H1 (cell line): ENCODE results near the gene ARL3. TPM values are rescaled to one million over a fixed set of nuclear protein-coding genes. Genes with fewer than 3 reads are reported as not detected.

Source experiments
- CTCF ChIA-PET: fragments of 300-600 bp; sonication (Branson Sonifier 250); formaldehyde crosslinking; loops from one replicate; lab custom pipeline; 2021; ENCODE audit not compliant: partially characterized antibody; lab: Charles Lee
- POLR2A ChIA-PET: fragments of 300-600 bp; sonication (Branson Sonifier 250); formaldehyde crosslinking; loops from one replicate; lab custom pipeline; 2021; ENCODE audit warnings: inconsistent platforms; ENCODE audit not compliant: partially characterized antibody; lab: Charles Lee
- DNase-seq, 2 experiments: peaks; one replicate each; pipeline versions ENCODE4 v3.0.0 to v3.0.0-alpha.2; 2010 to 2022; ENCODE audit warnings: low spot score in 2 of 2, low read depth in 1 of 2, mixed read lengths in 1 of 2
- FAIRE-seq: peaks from 2 replicates; lab custom pipeline; 2011; peaks lifted over from hg19 to GRCh38; lab: Jason Lieb, UNC
- H2AFZ ChIP-seq: 2 replicates; pipeline ENCODE4 v1.8.1; 2012; ENCODE audit warnings: low read length, inconsistent platforms
- H2AK5ac ChIP-seq: 2 replicates; pipeline ENCODE4 v1.6.1; 2013; ENCODE audit warnings: low read depth, low read length
- H2BK120ac ChIP-seq: replicated peaks from 2 replicates; pipeline ENCODE3; 2013; ENCODE audit warnings: low read depth, low read length, inconsistent platforms
- H2BK12ac ChIP-seq: 2 replicates; pipeline ENCODE4 v1.6.1; 2013; ENCODE audit warnings: low read depth, low read length
- H2BK15ac ChIP-seq: 2 replicates; pipeline ENCODE4 v1.6.1; 2013; ENCODE audit warnings: low read length
- H2BK20ac ChIP-seq: 2 replicates; pipeline ENCODE4 v1.6.1; 2013; ENCODE audit warnings: low read length
- H2BK5ac ChIP-seq: 2 replicates; pipeline ENCODE4 v1.6.1; 2013; ENCODE audit warnings: low read depth, low read length
- H3K14ac ChIP-seq: 2 replicates; pipeline ENCODE4 v1.6.1; 2013; ENCODE audit warnings: inconsistent platforms; ENCODE audit not compliant: insufficient read length
- H3K18ac ChIP-seq: 2 replicates; pipeline ENCODE4 v1.6.1; 2013; ENCODE audit warnings: low read length; ENCODE audit errors: extremely low read depth
- H3K23ac ChIP-seq: 2 replicates; pipeline ENCODE4 v1.6.1; 2013; ENCODE audit warnings: inconsistent platforms; ENCODE audit not compliant: insufficient read length
- H3K23me2 ChIP-seq: 2 replicates; pipeline ENCODE4 v1.6.1; 2013; ENCODE audit warnings: low read depth, low read length
- H3K27ac ChIP-seq: 2 replicates; pipeline ENCODE4 v1.6.1; 2011; ENCODE audit warnings: low read depth, low read length, inconsistent platforms
- H3K27me3 ChIP-seq, 4 experiments: replicated peaks in 1 of 4; 1 replicate in 1 of 4; 2 replicates in 3 of 4; pipeline versions ENCODE4 v1.6.1 to v1.8.1; 2011 to 2013; ENCODE audit warnings: low read length in 3 of 4, mild to moderate bottlenecking in 3 of 4, inconsistent platforms in 2 of 4, mixed read lengths in 2 of 4, moderate library complexity in 1 of 4; ENCODE audit not compliant: control insufficient read depth in 3 of 4, insufficient read depth in 3 of 4; ENCODE audit errors: extremely low read depth in 1 of 4
- H3K36me3 ChIP-seq, 4 experiments: 2 replicates each; pipeline versions ENCODE4 v1.6.1 to v1.8.1; 2011 to 2013; ENCODE audit warnings: mild to moderate bottlenecking in 4 of 4, low read length in 3 of 4, moderate library complexity in 2 of 4, control low read depth in 1 of 4, inconsistent platforms in 1 of 4; ENCODE audit not compliant: insufficient read depth in 4 of 4, control insufficient read depth in 2 of 4
- H3K4ac ChIP-seq: replicated peaks from 2 replicates; pipeline ENCODE3; 2013; ENCODE audit warnings: low read length, low read depth, mixed read lengths, inconsistent platforms; ENCODE audit not compliant: insufficient read length
- H3K4me1 ChIP-seq, 4 experiments: replicated peaks in 1 of 4; 1 replicate in 1 of 4; 2 replicates in 3 of 4; pipeline versions ENCODE4 v1.6.1 to v1.8.1; 2011 to 2013; ENCODE audit warnings: low read length in 3 of 4, inconsistent platforms in 2 of 4, mixed read lengths in 1 of 4; ENCODE audit not compliant: insufficient read depth in 4 of 4, control insufficient read depth in 3 of 4
- H3K4me2 ChIP-seq, 2 experiments: 2 replicates each; pipeline versions ENCODE4 v1.6.1 to v1.8.1; 2011 to 2013; ENCODE audit warnings: low read depth in 2 of 2, low read length in 2 of 2, control low read depth in 1 of 2, inconsistent platforms in 1 of 2, mild to moderate bottlenecking in 1 of 2; ENCODE audit not compliant: insufficient read depth in 1 of 2
- H3K4me3 ChIP-seq, 4 experiments: fragments of 200-600, 300-600 bp in 1 of 4; sonication (generic), shearing (Covaris generic), sonication (Bioruptor Twin) in 1 of 4; 2 replicates each; pipeline versions ENCODE4 v1.5.1 to v1.8.1; 2011 to 2016; ENCODE audit warnings: low read length in 4 of 4, low read depth in 3 of 4, control low read depth in 2 of 4, inconsistent platforms in 2 of 4, mild to moderate bottlenecking in 2 of 4, mixed read lengths in 1 of 4, moderate library complexity in 1 of 4; ENCODE audit not compliant: insufficient read depth in 2 of 4; ENCODE audit errors: extremely low read depth in 1 of 4
- H3K56ac ChIP-seq: replicated peaks from 2 replicates; pipeline ENCODE3; 2013; ENCODE audit warnings: low read depth, mild to moderate bottlenecking, mixed read lengths, low read length, inconsistent platforms; ENCODE audit not compliant: insufficient read length
- H3K79me1 ChIP-seq: 2 replicates; pipeline ENCODE4 v1.6.1; 2013; ENCODE audit warnings: low read depth, low read length, control low read depth
- H3K79me2 ChIP-seq, 2 experiments: 2 replicates each; pipeline versions ENCODE4 v1.6.1 to v1.8.1; 2012 to 2013; ENCODE audit warnings: low read length in 2 of 2, mild to moderate bottlenecking in 2 of 2, inconsistent platforms in 1 of 2; ENCODE audit not compliant: insufficient read depth in 2 of 2, control insufficient read depth in 1 of 2
- H3K9ac ChIP-seq, 4 experiments: replicated peaks in 1 of 4; 1 replicate in 1 of 4; 2 replicates in 3 of 4; pipeline versions ENCODE4 v1.6.1 to v1.8.1; 2011 to 2013; ENCODE audit warnings: low read depth in 3 of 4, low read length in 3 of 4, control low read depth in 2 of 4, mild to moderate bottlenecking in 2 of 4, moderate library complexity in 2 of 4, inconsistent platforms in 1 of 4; ENCODE audit errors: extremely low read depth in 1 of 4
- H3K9me3 ChIP-seq, 2 experiments: 2 replicates each; pipeline versions ENCODE4 v1.6.1 to v1.8.1; 2012 to 2013; ENCODE audit warnings: mild to moderate bottlenecking in 2 of 2, moderate library complexity in 2 of 2, control low read depth in 1 of 2, inconsistent platforms in 1 of 2, low read depth in 1 of 2, low read length in 1 of 2, mixed read lengths in 1 of 2; ENCODE audit not compliant: insufficient read depth in 2 of 2
- H4K20me1 ChIP-seq, 2 experiments: replicated peaks in 1 of 2; 2 replicates each; pipeline versions ENCODE3 to v1.8.1; 2011 to 2013; ENCODE audit warnings: inconsistent platforms in 2 of 2, low read length in 2 of 2, mild to moderate bottlenecking in 1 of 2; ENCODE audit not compliant: insufficient read depth in 2 of 2, control insufficient read depth in 1 of 2
- H4K5ac ChIP-seq: 2 replicates; pipeline ENCODE4 v1.6.1; 2013; ENCODE audit warnings: low read length, low read depth, mixed read lengths, inconsistent platforms; ENCODE audit not compliant: insufficient read length
- H4K8ac ChIP-seq: 2 replicates; pipeline ENCODE4 v1.8.0; 2013; ENCODE audit warnings: mild to moderate bottlenecking, moderate library complexity, low read length, inconsistent platforms; ENCODE audit not compliant: insufficient read depth; ENCODE audit errors: extremely low read depth
- H4K91ac ChIP-seq: replicated peaks from 2 replicates; pipeline ENCODE3; 2013; ENCODE audit warnings: low read length, mixed read lengths, inconsistent platforms; ENCODE audit not compliant: insufficient read length
- BRCA1 ChIP-seq: IDR thresholded peaks from 2 replicates; pipeline ENCODE4 v1.6.1; 2012; ENCODE audit warnings: low read depth, low read length, improper control_type of control experiment
- E2F6 ChIP-seq: IDR thresholded peaks from 2 replicates; pipeline ENCODE4 v1.6.1; 2012; ENCODE audit warnings: inconsistent platforms
- EZH2 ChIP-seq: fragments of 200-600 bp; sonication (generic); IDR thresholded peaks from 2 replicates; pipeline ENCODE4 v1.7.1; 2012; ENCODE audit warnings: low read depth, mild to moderate bottlenecking, moderate library complexity, low read length, inconsistent platforms; ENCODE audit not compliant: severe bottlenecking
- GABPA ChIP-seq: IDR thresholded peaks from 2 replicates; pipeline ENCODE4 v1.6.1; 2011; ENCODE audit warnings: mild to moderate bottlenecking, low read length, moderate library complexity, borderline replicate concordance; ENCODE audit not compliant: insufficient read depth
- GTF2F1 ChIP-seq: IDR thresholded peaks from 2 replicates; pipeline ENCODE4 v1.6.1; 2012; ENCODE audit warnings: low read depth, low read length, improper control_type of control experiment, borderline replicate concordance
- RBBP5 ChIP-seq: IDR thresholded peaks from 2 replicates; pipeline ENCODE4 v1.7.1; 2012; ENCODE audit warnings: low read depth, mild to moderate bottlenecking, inconsistent platforms, low read length, moderate library complexity, borderline replicate concordance
- RXRA ChIP-seq: IDR thresholded peaks from 2 replicates; pipeline ENCODE4 v1.6.1; 2011; ENCODE audit warnings: low read depth, mild to moderate bottlenecking, low read length, moderate library complexity; ENCODE audit not compliant: insufficient read depth
- TEAD4 ChIP-seq: IDR thresholded peaks from 2 replicates; pipeline ENCODE4 v1.6.1; 2012; ENCODE audit warnings: low read depth, low read length, inconsistent platforms, mixed read lengths
- WGBS, 2 experiments: shearing (Covaris generic) in 1 of 2; methylation state at CpG; one replicate each; pipeline versions ENCODE4 v1.1.6 to v1.1.7; 2013 to 2015; ENCODE audit warnings: low lambda C conversion rate in 2 of 2, mixed read lengths in 2 of 2, inconsistent platforms in 1 of 2, low coverage in 1 of 2, missing lambda C conversion rate in 1 of 2; ENCODE audit not compliant: insufficient replicate concordance in 2 of 2, insufficient coverage in 1 of 2, insufficient read length in 1 of 2; ENCODE audit errors: extremely low coverage in 1 of 2, missing lambda C conversion rate in 1 of 2; 5-methylcytosine and 5-hydroxymethylcytosine counted together
- polyA plus RNA-seq, 7 experiments: library from polyadenylated mRNA; depleted of rRNA in 3 of 7; stranded (reverse) in 5 of 7; unstranded in 2 of 7; fragments of >200 nt in 5 of 7; fragments of 200-250 nt in 2 of 7; gene quantifications; 1 replicate in 5 of 7; 2 replicates in 1 of 7; 4 replicates in 1 of 7; pipeline versions ENCODE4 v1.2.1 to v1.2.3, GENCODE V29; 2011 to 2013; ENCODE audit warnings: missing spikeins in 2 of 7, mixed read lengths in 2 of 7
- total RNA-seq: library from RNA; stranded (reverse); fragmentation: NEBNext Ultra II Directional; extraction: Animal tissue kit (Norgen Biotek cat#: 25700); gene quantifications from 2 replicates; pipeline ENCODE4 v1.2.1, GENCODE V29; 2021

Gene ARL3
- total and polyA plus RNA-seq, 2 of the 8 experiments (the other 6 are each of a cell fraction or from before 2014, with no cell fraction given) = 8.8 to 16.2 TPM

GRCh38 chr10:102631525-102632393, 82.4 kb downstream of the ARL3 start:
- H2AK5ac ChIP-seq = peak overlapping the region; percentile 28
- FAIRE-seq (no peak), DNase-seq (no peak)
- H4K20me1 ChIP-seq = no peaks in the 10 kb centered on the region
- peak overlapping the region; percentile 61; the same call in 1 of the 2 replicates for H2BK20ac ChIP-seq
- WGBS, 2 experiments = 87% methylated on average over 10 of the region's 10 CpGs; no CpG with 5 or more reads in 1 of the 2 experiments
- peak overlapping the region; percentile 71 for H3K18ac ChIP-seq
- no peak overlapping the region for H3K4me2 ChIP-seq
- H3K27ac ChIP-seq = no peak overlapping the region
- ChIA-PET CTCF (interaction anchor here (0.8 to 14.3 kb wide), 11 partner anchors 10 to 402 kb away, joined by 3 to 160 read pairs (median 5); partner anchors contain the start of gene TRIM8), POLR2A (interaction anchor here (0.5 to 4.2 kb wide), 4 partner anchors 10 to 710 kb away, joined by 3 to 34 read pairs (median 14); partner anchors contain the start of gene TRIM8)
- H4K91ac ChIP-seq = peak overlapping the region; percentile 7
- peak overlapping the region; percentile 81; the same call in 1 of the 2 replicates for H2BK15ac ChIP-seq
- H3K27me3 ChIP-seq = no peaks in the 10 kb centered on the region
- no peak overlapping the region for H3K4me3 ChIP-seq
- H4K8ac ChIP-seq = no peak overlapping the region
- H3K14ac ChIP-seq = no peak overlapping the region
- H3K4me1 ChIP-seq = peaks cover 20 to 58% (median 46%) of the 10 kb centered on the region in 4 experiments
- no peak overlapping the region for H3K4ac ChIP-seq
- no peak overlapping the region for H2BK120ac ChIP-seq
- no peaks in the 10 kb centered on the region for H3K79me2 ChIP-seq
- H4K5ac ChIP-seq = no peak overlapping the region
- peak overlapping the region; percentile 71; the same call in 1 of the 2 replicates for H2BK5ac ChIP-seq
- H3K9ac ChIP-seq = no peak overlapping the region
- no peaks in the 10 kb centered on the region for H3K79me1 ChIP-seq
- TF ChIP-seq BRCA1 (no peak), GTF2F1 (no peak), RXRA (no peak), GABPA (no peak), E2F6 (no peak), EZH2 (no peak), RBBP5 (no peak), TEAD4 (no peak)
- H3K23me2 ChIP-seq = no peaks in the 10 kb centered on the region; the same call in 1 of the 2 replicates
- no peak overlapping the region for H2AFZ ChIP-seq
- no peak overlapping the region for H3K23ac ChIP-seq
- no peak overlapping the region for H3K56ac ChIP-seq
- no peaks in the 10 kb centered on the region for H3K9me3 ChIP-seq
- H2BK12ac ChIP-seq = peak overlapping the region; percentile 50; the same call in 1 of the 2 replicates
- H3K36me3 ChIP-seq = no peaks in the 10 kb centered on the region; a peak in 1 of 8 replicates
